Smooth muscle cell (in vitro differentiated cells): Measurements from ENCODE around the gene SNRPB. TPM values are rescaled to one million over a fixed set of nuclear protein-coding genes. Genes with fewer than 3 reads are reported as not detected.

Experiments used
- DNase-seq: peaks from one replicate; lab custom pipeline; 2025; ENCODE audit not compliant: unreplicated experiment; lab: John Stamatoyannopoulos, UW
- H2AFZ ChIP-seq: fragments of 200-600 bp; sonication (generic); 2 replicates; pipeline ENCODE4 v1.6.0; 2016; ENCODE audit warnings: antibody characterized with exemption, low read depth, mild to moderate bottlenecking
- H3F3A ChIP-seq: fragments of 200-600 bp; sonication (generic); 2 replicates; pipeline ENCODE4 v1.6.0; 2017; ENCODE audit warnings: antibody characterized with exemption, low read depth
- H3K27ac ChIP-seq: fragments of 200-600 bp; sonication (generic); 2 replicates; pipeline ENCODE4 v1.5.1; 2016; ENCODE audit warnings: low read depth, mild to moderate bottlenecking
- H3K27me3 ChIP-seq: fragments of 200-600 bp; sonication (generic); 2 replicates; pipeline ENCODE4 v1.6.1; 2016; ENCODE audit warnings: low read depth, mild to moderate bottlenecking
- H3K36me3 ChIP-seq: fragments of 200-600 bp; sonication (generic); 2 replicates; pipeline ENCODE4 v1.5.1; 2016; ENCODE audit warnings: low read depth
- H3K4me1 ChIP-seq: fragments of 200-600 bp; sonication (generic); 2 replicates; pipeline ENCODE4 v1.5.1; 2016; ENCODE audit warnings: low read depth
- H3K4me2 ChIP-seq: fragments of 200-600 bp; sonication (generic); 2 replicates; pipeline ENCODE4 v1.6.0; 2016; ENCODE audit warnings: mild to moderate bottlenecking
- H3K4me3 ChIP-seq: fragments of 200-600 bp; sonication (generic); 2 replicates; pipeline ENCODE4 v1.5.1; 2016; ENCODE audit warnings: mild to moderate bottlenecking
- H3K79me2 ChIP-seq: fragments of 200-600 bp; sonication (generic); 2 replicates; pipeline ENCODE4 v1.6.0; 2016; ENCODE audit warnings: low read depth, mild to moderate bottlenecking
- H3K9ac ChIP-seq: fragments of 200-600 bp; sonication (generic); 2 replicates; pipeline ENCODE4 v1.6.0; 2016; ENCODE audit warnings: low read depth
- H3K9me3 ChIP-seq: fragments of 200-600 bp; sonication (generic); replicated peaks from 2 replicates; pipeline ENCODE4 v1.5.1; 2016; ENCODE audit warnings: low read depth
- H4K20me1 ChIP-seq: fragments of 200-600 bp; sonication (generic); 2 replicates; pipeline ENCODE4 v1.6.0; 2016; ENCODE audit warnings: low read depth
- WGBS: methylation state at CpG from one replicate; pipeline ENCODE4 v1.1.7; 2016; ENCODE audit warnings: low lambda C conversion rate; 5-methylcytosine and 5-hydroxymethylcytosine counted together
- polyA plus RNA-seq: library from polyadenylated mRNA; unstranded; fragments of >200 nt; fragmentation: Nextera tagmentation; extraction: Ambion mirVana; gene quantifications from 2 replicates; pipeline ENCODE4 v1.2.1, GENCODE V29; 2016
- total RNA-seq: library from RNA; depleted of rRNA; stranded (reverse); fragments of >200 nt; gene quantifications from 2 replicates; pipeline ENCODE4 v1.2.3, GENCODE V29; 2014
- TF ChIP-seq, protein P1 (sequence below): fragments of 200-600 bp; sonication (generic); IDR thresholded peaks from 2 replicates; pipeline ENCODE4 v1.5.1; 2017; ENCODE audit warnings: borderline replicate concordance, mild to moderate bottlenecking, antibody characterized with exemption; ENCODE audit not compliant: insufficient read depth, poor library complexity, severe bottlenecking

Gene SNRPB
- total and polyA plus RNA-seq, 2 experiments from 2014 or later = 250 to 281 TPM

DNA sequence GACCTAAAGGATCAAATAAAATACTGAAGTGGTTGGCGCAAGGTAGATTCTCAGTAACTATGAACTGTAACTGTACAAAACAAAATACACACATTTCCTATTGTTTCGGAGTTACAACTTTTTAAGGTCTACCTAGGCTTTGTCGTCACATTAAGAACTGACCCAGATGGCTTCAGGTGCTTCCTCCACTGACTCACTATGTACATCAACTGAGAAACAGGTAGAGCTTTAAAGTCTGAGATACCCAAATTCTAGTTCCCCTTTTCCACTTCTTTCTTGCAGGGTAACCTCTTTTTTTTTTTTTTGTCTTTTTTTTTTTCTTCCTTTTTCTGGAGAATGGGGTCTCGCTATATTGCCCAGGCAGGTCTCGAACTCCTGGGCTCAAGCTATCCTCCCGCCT lies 5.5 kb downstream of the SNRPB start:
- peaks cover 26% of the 10 kb centered on the region for H3F3A ChIP-seq
- H3K27me3 ChIP-seq = no peaks in the 10 kb centered on the region
- no peak overlapping the region for H3K4me2 ChIP-seq
- no peak for DNase-seq
- TF ChIP-seq, protein P1, sequence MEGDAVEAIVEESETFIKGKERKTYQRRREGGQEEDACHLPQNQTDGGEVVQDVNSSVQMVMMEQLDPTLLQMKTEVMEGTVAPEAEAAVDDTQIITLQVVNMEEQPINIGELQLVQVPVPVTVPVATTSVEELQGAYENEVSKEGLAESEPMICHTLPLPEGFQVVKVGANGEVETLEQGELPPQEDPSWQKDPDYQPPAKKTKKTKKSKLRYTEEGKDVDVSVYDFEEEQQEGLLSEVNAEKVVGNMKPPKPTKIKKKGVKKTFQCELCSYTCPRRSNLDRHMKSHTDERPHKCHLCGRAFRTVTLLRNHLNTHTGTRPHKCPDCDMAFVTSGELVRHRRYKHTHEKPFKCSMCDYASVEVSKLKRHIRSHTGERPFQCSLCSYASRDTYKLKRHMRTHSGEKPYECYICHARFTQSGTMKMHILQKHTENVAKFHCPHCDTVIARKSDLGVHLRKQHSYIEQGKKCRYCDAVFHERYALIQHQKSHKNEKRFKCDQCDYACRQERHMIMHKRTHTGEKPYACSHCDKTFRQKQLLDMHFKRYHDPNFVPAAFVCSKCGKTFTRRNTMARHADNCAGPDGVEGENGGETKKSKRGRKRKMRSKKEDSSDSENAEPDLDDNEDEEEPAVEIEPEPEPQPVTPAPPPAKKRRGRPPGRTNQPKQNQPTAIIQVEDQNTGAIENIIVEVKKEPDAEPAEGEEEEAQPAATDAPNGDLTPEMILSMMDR = no peak
- no peak overlapping the region for H3K4me3 ChIP-seq
- WGBS = 96% methylated on average over 6 of the region's 6 CpGs
- peaks cover 42% of the 10 kb centered on the region for H3K79me2 ChIP-seq
- H3K9ac ChIP-seq = no peak overlapping the region
- peaks cover 32% of the 10 kb centered on the region for H3K36me3 ChIP-seq
- peaks cover 99% of the 10 kb centered on the region for H4K20me1 ChIP-seq
- no peak overlapping the region for H2AFZ ChIP-seq
- H3K27ac ChIP-seq = no peak overlapping the region
- H3K9me3 ChIP-seq = no peaks in the 10 kb centered on the region
- H3K4me1 ChIP-seq = peaks cover 10% of the 10 kb centered on the region

DNA sequence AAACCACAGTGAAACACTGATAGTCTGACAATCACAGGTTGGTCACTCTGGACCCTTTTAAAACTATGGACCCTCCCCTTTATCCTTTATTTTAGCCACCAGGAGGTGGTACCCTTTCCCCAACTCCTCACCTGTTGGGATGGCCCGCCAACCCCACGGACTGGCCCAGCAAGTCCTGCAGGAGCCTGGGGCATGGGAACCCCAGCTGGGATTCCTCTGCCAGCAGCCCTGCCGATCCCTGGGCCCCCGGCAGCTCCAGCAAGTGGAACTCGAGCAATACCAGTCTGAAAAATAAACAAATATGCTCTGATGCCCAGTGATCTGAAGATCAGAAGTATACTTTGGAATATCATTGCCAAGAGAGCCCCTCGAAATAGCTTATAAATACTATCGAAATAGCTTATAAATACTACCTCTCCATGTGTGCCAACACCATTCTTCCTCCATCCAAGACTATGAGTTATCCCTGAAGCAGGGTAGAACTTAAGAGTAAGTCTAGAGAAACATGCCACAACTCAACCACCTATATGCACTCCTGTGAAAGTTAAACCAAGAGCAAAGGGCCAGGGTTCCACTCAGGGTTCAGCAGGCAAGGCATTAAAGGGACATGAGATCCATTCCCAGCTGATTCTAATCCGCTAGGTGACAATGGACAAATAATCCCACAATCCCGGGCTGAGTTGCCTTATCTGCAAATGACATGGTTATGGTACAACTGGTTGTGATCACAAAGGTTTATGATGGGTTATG lies 6.8 kb downstream of the SNRPB start:
- 93% methylated on average over 9 of the region's 9 CpGs for WGBS
- Histone ChIP-seq H2AFZ (no peak overlapping the region), H3K9ac (no peak overlapping the region), H3F3A (peaks cover 29% of the 10 kb centered on the region), H3K27me3 (no peaks in the 10 kb centered on the region), H3K36me3 (peaks cover 37% of the 10 kb centered on the region), H3K9me3 (no peaks in the 10 kb centered on the region), H3K4me3 (no peak overlapping the region), H3K4me1 (peaks cover 5% of the 10 kb centered on the region), H3K4me2 (no peak overlapping the region), H3K79me2 (peaks cover 29% of the 10 kb centered on the region), H4K20me1 (peaks cover 90% of the 10 kb centered on the region), H3K27ac (no peak overlapping the region)
- TF ChIP-seq, protein P1 = no peak
- DNase-seq = no peak

DNA sequence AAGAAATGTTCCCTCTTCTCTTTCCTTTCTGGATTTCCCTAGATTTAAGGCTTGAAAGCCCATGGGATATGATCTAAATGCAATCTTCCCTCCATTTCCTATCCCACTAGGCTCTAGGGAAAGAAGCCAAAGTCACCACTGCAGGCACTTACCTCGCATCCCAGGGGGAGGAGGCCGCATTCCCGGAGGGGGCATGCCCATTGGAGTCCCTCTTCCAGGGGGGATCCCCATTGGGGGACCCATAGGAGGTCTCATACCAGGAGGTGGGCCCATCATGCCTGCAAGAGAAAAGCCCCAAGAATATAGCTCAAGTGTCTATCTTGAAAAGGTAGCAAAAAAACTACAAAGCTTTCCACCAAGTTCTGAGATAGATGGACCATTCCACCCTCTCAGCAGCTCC lies 8.1 kb downstream of the SNRPB start:
- Histone ChIP-seq H4K20me1 (peaks cover 77% of the 10 kb centered on the region), H3K4me3 (no peak overlapping the region), H3K27ac (no peak overlapping the region), H3K4me1 (no peaks in the 10 kb centered on the region), H3K36me3 (peaks cover 37% of the 10 kb centered on the region), H2AFZ (no peak overlapping the region), H3K9me3 (no peaks in the 10 kb centered on the region), H3F3A (peaks cover 29% of the 10 kb centered on the region), H3K9ac (no peak overlapping the region), H3K4me2 (no peak overlapping the region), H3K27me3 (no peaks in the 10 kb centered on the region), H3K79me2 (peaks cover 16% of the 10 kb centered on the region)
- 97% methylated on average over 3 of the region's 3 CpGs for WGBS
- no peak for DNase-seq
- TF ChIP-seq, protein P1 = no peak
